Ammon's horn (tissue), 1 donor: ENCODE data around the gene SLC4A7.
"Not testable (repeated sequence)": the region's sequence is repeated elsewhere in the genome, so short reads cannot be mapped to it uniquely, and the experiment has no call there.

Experiments used
- DNase-seq: peaks from one replicate; pipeline ENCODE4 v3.0.0-alpha.2; 2016; ENCODE audit warnings: low spot score

SLC4A7 gene

GRCh38 chr3:27487383-27487782 is 3.2 kb upstream of the SLC4A7 start:
- DNase-seq: no peak

- DNase-seq: no peak
These were observed 2.2 kb upstream of the SLC4A7 start for GRCh38 chr3:27486336-27486735.

GRCh38 chr3:27485866-27486265 is 1.7 kb upstream of the SLC4A7 start:
- DNase-seq: no peak

- peak; percentile 74 for DNase-seq
These were observed 818 bp downstream of the SLC4A7 start for GRCh38 chr3:27483117-27484014.

- no peak for DNase-seq
These were observed 4.2 kb downstream of the SLC4A7 start for GRCh38 chr3:27479806-27480543.

GRCh38 chr3:27471923-27472550 is 12.1 kb downstream of the SLC4A7 start:
- no peak for DNase-seq

GRCh38 chr3:27468283-27468886 is 15.8 kb downstream of the SLC4A7 start:
- no peak for DNase-seq

GRCh38 chr3:27467545-27467944 is 16.6 kb downstream of the SLC4A7 start:
- DNase-seq: peak; percentile 35

GRCh38 chr3:27464646-27465045 is 19.5 kb downstream of the SLC4A7 start:
- DNase-seq: no peak

GRCh38 chr3:27462228-27462627 is 22.0 kb downstream of the SLC4A7 start:
- DNase-seq: no peak

- DNase-seq: no peak
These were observed 25.3 kb downstream of the SLC4A7 start for GRCh38 chr3:27458929-27459328.

GRCh38 chr3:27456554-27456953 is 27.6 kb downstream of the SLC4A7 start:
- DNase-seq: no peak

- no peak for DNase-seq
These were observed 29.3 kb downstream of the SLC4A7 start for GRCh38 chr3:27454914-27455313.

- no peak for DNase-seq
These were observed 29.7 kb downstream of the SLC4A7 start for GRCh38 chr3:27454461-27454860.

- no peak for DNase-seq
These were observed 31.7 kb downstream of the SLC4A7 start for GRCh38 chr3:27452368-27453090.

- no peak for DNase-seq
These were observed 32.3 kb downstream of the SLC4A7 start for GRCh38 chr3:27451842-27452241.

- DNase-seq: no peak
These were observed 32.9 kb downstream of the SLC4A7 start for GRCh38 chr3:27451251-27451650.

GRCh38 chr3:27449530-27450150 is 34.5 kb downstream of the SLC4A7 start:
- DNase-seq: no peak

GRCh38 chr3:27442995-27443394 is 41.2 kb downstream of the SLC4A7 start:
- DNase-seq: not testable (repeated sequence)

- not testable (repeated sequence) for DNase-seq
These were observed 45.8 kb downstream of the SLC4A7 start for GRCh38 chr3:27438352-27438751.

- peak; percentile 60 for DNase-seq
These were observed 53.1 kb downstream of the SLC4A7 start for GRCh38 chr3:27431116-27431515.
